ENCODE data around the gene OR14A16. TPM values are rescaled to one million over a fixed set of nuclear protein-coding genes. Genes with fewer than 3 reads are reported as not detected.

OR14A16 gene
- not detected in 2 replicates for total RNA-seq (2014; rRNA removed; shearing (Covaris generic))

GRCh38 chr1:247824023-247824422 is at the start of gene OR14A16:
OR14A16 (minus strand) TSS chr1:247824119; CDS start chr1:247815729, 8,390 bp downstream.
- no peaks in the 10 kb centered on the region for H3K4me1 ChIP-seq (replicated peaks)
- no peaks in the 10 kb centered on the region for H3K36me3 ChIP-seq
- no peak within 1 kb of the TSS for H3K27ac ChIP-seq
- H3K9me3 ChIP-seq (replicated peaks) = peaks cover 5% of the 10 kb centered on the region; the same call in 1 of the 2 replicates
- no peak within 1 kb of the TSS for H3K4me3 ChIP-seq
- DNase-seq (ENCODE audit: low read depth in 1 of 2, low spot score in 2 of 2) = no peak
- H3K27me3 ChIP-seq (replicated peaks) = no peaks in the 10 kb centered on the region

- H3K27me3 ChIP-seq (replicated peaks) = no peaks in the 10 kb centered on the region
- no peaks in the 10 kb centered on the region for H3K36me3 ChIP-seq
- no peak for DNase-seq (ENCODE audit: low read depth in 1 of 2, low spot score in 2 of 2)
- H3K4me3 ChIP-seq = no peak overlapping the region
- H3K4me1 ChIP-seq (replicated peaks) = no peaks in the 10 kb centered on the region
- peaks cover 8% of the 10 kb centered on the region for H3K9me3 ChIP-seq (replicated peaks)
- H3K27ac ChIP-seq = no peak overlapping the region
Observed at GRCh38 chr1:247865416-247865815, 41.5 kb upstream of the OR14A16 start.

- H3K27ac ChIP-seq = no peak overlapping the region
- no peaks in the 10 kb centered on the region for H3K36me3 ChIP-seq
- no peak for DNase-seq (ENCODE audit: low read depth in 1 of 2, low spot score in 2 of 2)
- H3K4me3 ChIP-seq = no peak overlapping the region
- H3K9me3 ChIP-seq (replicated peaks) = peaks cover 6% of the 10 kb centered on the region
- no peaks in the 10 kb centered on the region for H3K27me3 ChIP-seq (replicated peaks)
- H3K4me1 ChIP-seq (replicated peaks) = no peaks in the 10 kb centered on the region
Observed at GRCh38 chr1:247864644-247865043, 40.7 kb upstream of the OR14A16 start.

- Histone ChIP-seq H3K36me3 (no peaks in the 10 kb centered on the region), H3K27me3 (replicated peaks) (no peaks in the 10 kb centered on the region), H3K9me3 (replicated peaks) (peaks cover 2% of the 10 kb centered on the region; the same call in 1 of the 2 replicates), H3K27ac (no peak overlapping the region), H3K4me1 (replicated peaks) (no peaks in the 10 kb centered on the region), H3K4me3 (no peak overlapping the region)
- no peak for DNase-seq (ENCODE audit: low read depth in 1 of 2, low spot score in 2 of 2)
Observed at GRCh38 chr1:247862756-247863155, 38.8 kb upstream of the OR14A16 start.

- peaks cover 12% of the 10 kb centered on the region for H3K9me3 ChIP-seq (replicated peaks)
- DNase-seq (ENCODE audit: low read depth in 1 of 2, low spot score in 2 of 2) = no peak
- no peaks in the 10 kb centered on the region for H3K36me3 ChIP-seq
- no peaks in the 10 kb centered on the region for H3K4me1 ChIP-seq (replicated peaks)
- no peak overlapping the region for H3K4me3 ChIP-seq
- no peak overlapping the region for H3K27ac ChIP-seq
- no peaks in the 10 kb centered on the region for H3K27me3 ChIP-seq (replicated peaks)
Observed at GRCh38 chr1:247857985-247858619, 34.2 kb upstream of the OR14A16 start.

GRCh38 chr1:247857069-247857984 is 33.4 kb upstream of the OR14A16 start, which contains the start of gene TRIM58:
TRIM58 (plus strand) TSS chr1:247857187; CDS start chr1:247857247, 60 bp downstream.
- Histone ChIP-seq H3K4me3 (no peak within 1 kb of the TSS), H3K27me3 (replicated peaks) (no peaks in the 10 kb centered on the region), H3K36me3 (no peaks in the 10 kb centered on the region), H3K4me1 (replicated peaks) (no peaks in the 10 kb centered on the region), H3K27ac (no peak within 1 kb of the TSS), H3K9me3 (replicated peaks) (peaks cover 12% of the 10 kb centered on the region)
- DNase-seq (ENCODE audit: low read depth in 1 of 2, low spot score in 2 of 2) = no peak

GRCh38 chr1:247855911-247856310 is 32.0 kb upstream of the OR14A16 start:
- peaks cover 15% of the 10 kb centered on the region for H3K9me3 ChIP-seq (replicated peaks)
- no peak overlapping the region for H3K4me3 ChIP-seq
- DNase-seq (ENCODE audit: low read depth in 1 of 2, low spot score in 2 of 2) = no peak
- H3K27me3 ChIP-seq (replicated peaks) = no peaks in the 10 kb centered on the region
- H3K4me1 ChIP-seq (replicated peaks) = no peaks in the 10 kb centered on the region
- H3K36me3 ChIP-seq = no peaks in the 10 kb centered on the region
- no peak overlapping the region for H3K27ac ChIP-seq

GRCh38 chr1:247854899-247855545 is 31.1 kb upstream of the OR14A16 start:
- no peak for DNase-seq (ENCODE audit: low read depth in 1 of 2, low spot score in 2 of 2)
- peaks cover 13% of the 10 kb centered on the region; the same call in 1 of the 2 replicates for H3K9me3 ChIP-seq (replicated peaks)
- H3K4me3 ChIP-seq = no peak overlapping the region
- H3K4me1 ChIP-seq (replicated peaks) = no peaks in the 10 kb centered on the region
- no peaks in the 10 kb centered on the region for H3K36me3 ChIP-seq
- H3K27me3 ChIP-seq (replicated peaks) = no peaks in the 10 kb centered on the region
- H3K27ac ChIP-seq = no peak overlapping the region

GRCh38 chr1:247849616-247850015 is 25.7 kb upstream of the OR14A16 start:
- DNase-seq (ENCODE audit: low read depth in 1 of 2, low spot score in 2 of 2) = no peak
- no peaks in the 10 kb centered on the region for H3K4me1 ChIP-seq (replicated peaks)
- H3K27me3 ChIP-seq (replicated peaks) = no peaks in the 10 kb centered on the region
- peaks cover 11% of the 10 kb centered on the region; the same call in 1 of the 2 replicates for H3K9me3 ChIP-seq (replicated peaks)
- H3K36me3 ChIP-seq = no peaks in the 10 kb centered on the region
- H3K27ac ChIP-seq = no peak overlapping the region
- no peak overlapping the region for H3K4me3 ChIP-seq

- Histone ChIP-seq H3K27me3 (replicated peaks) (no peaks in the 10 kb centered on the region), H3K27ac (no peak overlapping the region), H3K4me1 (replicated peaks) (no peaks in the 10 kb centered on the region), H3K4me3 (no peak overlapping the region), H3K36me3 (no peaks in the 10 kb centered on the region), H3K9me3 (replicated peaks) (peaks cover 7% of the 10 kb centered on the region; the same call in 1 of the 2 replicates)
- DNase-seq (ENCODE audit: low read depth in 1 of 2, low spot score in 2 of 2) = no peak
Observed at GRCh38 chr1:247848346-247848745, 24.4 kb upstream of the OR14A16 start.

GRCh38 chr1:247845693-247846017 is 21.7 kb upstream of the OR14A16 start:
- no peak for DNase-seq (ENCODE audit: low read depth in 1 of 2, low spot score in 2 of 2)
- no peaks in the 10 kb centered on the region for H3K36me3 ChIP-seq
- H3K4me3 ChIP-seq = no peak overlapping the region
- H3K4me1 ChIP-seq (replicated peaks) = no peaks in the 10 kb centered on the region
- no peak overlapping the region for H3K27ac ChIP-seq
- H3K27me3 ChIP-seq (replicated peaks) = no peaks in the 10 kb centered on the region
- H3K9me3 ChIP-seq (replicated peaks) = peaks cover 7% of the 10 kb centered on the region; the same call in 1 of the 2 replicates

- no peak for DNase-seq (ENCODE audit: low read depth in 1 of 2, low spot score in 2 of 2)
- H3K4me3 ChIP-seq = no peak overlapping the region
Observed at GRCh38 chr1:247845011-247845692, 21.2 kb upstream of the OR14A16 start.

GRCh38 chr1:247843411-247843810 is 19.5 kb upstream of the OR14A16 start:
- H3K27ac ChIP-seq = no peak overlapping the region
- peaks cover 7% of the 10 kb centered on the region for H3K9me3 ChIP-seq (replicated peaks)
- no peak for DNase-seq (ENCODE audit: low read depth in 1 of 2, low spot score in 2 of 2)
- no peaks in the 10 kb centered on the region for H3K36me3 ChIP-seq
- no peaks in the 10 kb centered on the region for H3K27me3 ChIP-seq (replicated peaks)
- no peaks in the 10 kb centered on the region for H3K4me1 ChIP-seq (replicated peaks)
- no peak overlapping the region for H3K4me3 ChIP-seq

More at GRCh38 chr1:247845011-247845692, 21.2 kb upstream of the OR14A16 start:
- no peak overlapping the region for H3K27ac ChIP-seq
- H3K27me3 ChIP-seq (replicated peaks) = no peaks in the 10 kb centered on the region
- H3K4me1 ChIP-seq (replicated peaks) = no peaks in the 10 kb centered on the region
- H3K36me3 ChIP-seq = no peaks in the 10 kb centered on the region
- peaks cover 7% of the 10 kb centered on the region; the same call in 1 of the 2 replicates for H3K9me3 ChIP-seq (replicated peaks)

Data from SJSA1 (cell line).